IMR-90 (cell line): Measurements from ENCODE around the gene LYZL6. TPM values are rescaled to one million over a fixed set of nuclear protein-coding genes. Genes with fewer than 3 reads are reported as not detected.

Source experiments
- ATAC-seq: fragments of 200-7000 bp; cut with Tn5 transposase; 2 replicates; pipeline ENCODE4 v1.9.1; 2020; ENCODE audit warnings: low read depth, mild to moderate bottlenecking, moderate library complexity
- BruUV-seq: library from RNA; stranded (reverse); fragments of 400-500 nt; replicated peaks from 2 replicates; lab custom pipeline; 2021; lab: Mats Ljungman, UMichigan
- CTCF ChIA-PET: fragments of 300-600 bp; formaldehyde crosslinking; extraction: SDS; loops from one replicate; lab custom pipeline; 2021; ENCODE audit warnings: antibody characterized with exemption; lab: Yijun Ruan, JAX
- POLR2A ChIA-PET: fragments of 300-600 bp; sonication (Branson Sonifier 250); formaldehyde crosslinking; loops from one replicate; lab custom pipeline; 2022; ENCODE audit warnings: antibody characterized with exemption; ENCODE audit not compliant: unreplicated experiment; lab: Charles Lee
- DNase-seq: peaks from one replicate; pipeline ENCODE4 v3.0.0; 2013
- H2AFZ ChIP-seq: replicated peaks from 2 replicates; pipeline ENCODE3; 2013; ENCODE audit warnings: low read length, mild to moderate bottlenecking; ENCODE audit not compliant: poor library complexity
- H2AK5ac ChIP-seq: 2 replicates; pipeline ENCODE4 v1.6.1; 2013; ENCODE audit warnings: low read depth, low read length, inconsistent platforms
- H2AK9ac ChIP-seq: replicated peaks from 2 replicates; pipeline ENCODE3; 2013; ENCODE audit warnings: mild to moderate bottlenecking, low read depth, low read length, moderate library complexity; ENCODE audit not compliant: poor library complexity
- H2BK120ac ChIP-seq: 2 replicates; pipeline ENCODE4 v1.6.1; 2013; ENCODE audit warnings: low read depth, low read length, inconsistent platforms
- H2BK15ac ChIP-seq: 3 replicates; pipeline ENCODE4 v1.6.1; 2013; ENCODE audit warnings: low read depth, low read length, inconsistent platforms
- H2BK20ac ChIP-seq: 2 replicates; pipeline ENCODE4 v1.6.1; 2013; ENCODE audit warnings: low read depth, mild to moderate bottlenecking, inconsistent platforms, low read length, moderate library complexity
- H2BK5ac ChIP-seq: 2 replicates; pipeline ENCODE4 v1.6.1; 2013; ENCODE audit warnings: mild to moderate bottlenecking, low read depth, low read length, inconsistent platforms; ENCODE audit not compliant: poor library complexity, severe bottlenecking
- H3K14ac ChIP-seq: replicated peaks from 2 replicates; pipeline ENCODE4 v1.6.1; 2013; ENCODE audit warnings: low read depth, low read length, inconsistent platforms
- H3K18ac ChIP-seq: 2 replicates; pipeline ENCODE4 v1.6.1; 2013; ENCODE audit warnings: low read depth, low read length, control low read depth
- H3K23ac ChIP-seq: 2 replicates; pipeline ENCODE4 v1.6.1; 2013; ENCODE audit warnings: low read depth, low read length, inconsistent platforms
- H3K27ac ChIP-seq: 2 replicates; pipeline ENCODE4 v1.5.1; 2013; ENCODE audit warnings: mild to moderate bottlenecking, control low read depth, low read length; ENCODE audit not compliant: insufficient read depth
- H3K27me3 ChIP-seq: 2 replicates; pipeline ENCODE4 v1.6.1; 2013; ENCODE audit warnings: low read length; ENCODE audit not compliant: control insufficient read depth, insufficient read depth
- H3K36me3 ChIP-seq: 2 replicates; pipeline ENCODE4 v1.6.1; 2013; ENCODE audit warnings: low read length, mixed read lengths; ENCODE audit not compliant: control insufficient read depth, insufficient read depth
- H3K4ac ChIP-seq: 2 replicates; pipeline ENCODE4 v1.6.1; 2013; ENCODE audit warnings: low read depth, low read length, inconsistent platforms
- H3K4me1 ChIP-seq: 2 replicates; pipeline ENCODE4 v1.6.1; 2013; ENCODE audit warnings: low read length, mixed read lengths; ENCODE audit not compliant: control insufficient read depth, insufficient read depth
- H3K4me2 ChIP-seq: 2 replicates; pipeline ENCODE4 v1.6.1; 2013; ENCODE audit warnings: low read depth, mild to moderate bottlenecking, control low read depth, low read length, moderate library complexity
- H3K4me3 ChIP-seq: 2 replicates; pipeline ENCODE4 v1.5.1; 2013; ENCODE audit warnings: low read depth, mild to moderate bottlenecking, control low read depth, low read length, moderate library complexity; ENCODE audit not compliant: insufficient read depth
- H3K56ac ChIP-seq: 2 replicates; pipeline ENCODE4 v1.6.1; 2013; ENCODE audit warnings: low read length, inconsistent platforms; ENCODE audit not compliant: insufficient read depth; ENCODE audit errors: extremely low read depth
- H3K79me1 ChIP-seq, 2 experiments: 2 replicates each; pipeline ENCODE4 v1.6.1; 2013; ENCODE audit warnings: low read length in 2 of 2, inconsistent platforms in 1 of 2, low read depth in 1 of 2
- H3K9ac ChIP-seq: 2 replicates; pipeline ENCODE4 v1.6.1; 2013; ENCODE audit warnings: low read depth, low read length, control low read depth
- H3K9me1 ChIP-seq: 2 replicates; pipeline ENCODE4 v1.6.1; 2013; ENCODE audit warnings: low read length, inconsistent platforms; ENCODE audit not compliant: insufficient read depth
- H3K9me3 ChIP-seq: 2 replicates; pipeline ENCODE4 v1.6.1; 2013; ENCODE audit warnings: low read length; ENCODE audit not compliant: control insufficient read depth, insufficient read depth
- H4K20me1 ChIP-seq: 2 replicates; pipeline ENCODE4 v1.6.1; 2013; ENCODE audit warnings: low read length, inconsistent platforms; ENCODE audit not compliant: insufficient read depth
- H4K5ac ChIP-seq: 2 replicates; pipeline ENCODE4 v1.6.1; 2013; ENCODE audit warnings: mild to moderate bottlenecking, low read depth, low read length, control low read depth
- H4K8ac ChIP-seq, 2 experiments: 2 replicates each; pipeline ENCODE4 v1.6.1; 2013; ENCODE audit warnings: low read depth in 2 of 2, low read length in 2 of 2, control low read depth in 1 of 2, inconsistent platforms in 1 of 2
- H4K91ac ChIP-seq: 2 replicates; pipeline ENCODE4 v1.6.1; 2013; ENCODE audit warnings: low read depth, low read length, inconsistent platforms; ENCODE audit not compliant: insufficient read depth
- CHD1 ChIP-seq: IDR thresholded peaks from 2 replicates; pipeline ENCODE4 v1.6.1; 2012; ENCODE audit warnings: low read depth, low read length, improper control_type of control experiment
- FOS ChIP-seq: fragments of 150-350 bp; IDR thresholded peaks from 2 replicates; pipeline ENCODE4 v1.6.1; 2016; ENCODE audit warnings: low read depth, low read length
- MAFK ChIP-seq: IDR thresholded peaks from 2 replicates; pipeline ENCODE4 v1.6.1; 2012; ENCODE audit warnings: low read depth, low read length, improper control_type of control experiment
- MXI1 ChIP-seq: IDR thresholded peaks from 2 replicates; pipeline ENCODE4 v1.6.1; 2012; ENCODE audit warnings: low read depth, mild to moderate bottlenecking, low read length, moderate library complexity, borderline replicate concordance
- POLR2A ChIP-seq: IDR thresholded peaks from 2 replicates; pipeline ENCODE4 v1.6.1; 2012; ENCODE audit warnings: mild to moderate bottlenecking, low read depth, low read length
- RFX5 ChIP-seq: IDR thresholded peaks from 2 replicates; pipeline ENCODE4 v1.8.0; 2012; ENCODE audit warnings: low read depth, mild to moderate bottlenecking, low read length, moderate library complexity
- SMC3 ChIP-seq: fragments of 150-350 bp; IDR thresholded peaks from 2 replicates; pipeline ENCODE4 v1.6.1; 2016; ENCODE audit warnings: low read depth, mild to moderate bottlenecking, antibody characterized with exemption, low read length, moderate library complexity
- whole genome bisulfite sequencing, 2 experiments: methylation state at CpG; one replicate each; pipeline versions ENCODE4 v1.1.5 to v1.1.7; 2013; ENCODE audit warnings: missing lambda C conversion rate in 2 of 2; ENCODE audit not compliant: insufficient read length in 1 of 2; ENCODE audit errors: extremely low coverage in 2 of 2; 5-methylcytosine and 5-hydroxymethylcytosine counted together
- dilution Hi-C: fragments of 300-500 bp; cut with HindIII; formaldehyde crosslinking; loops from one replicate; pipeline ENCODE4 v1.14.3; 2018; ENCODE audit warnings: low sequenced_read_pairs; ENCODE audit not compliant: unreplicated experiment
- in situ Hi-C: fragments of 300-500 bp; cut with MboI; formaldehyde crosslinking; loops from 3 replicates; pipeline ENCODE4 v1.14.3; 2019; ENCODE audit warnings: low sequenced_read_pairs, inconsistent platforms, mixed read lengths
- intact Hi-C: fragments of 100-400 bp; cut with micrococcal nuclease; formaldehyde crosslinking; loops from 2 replicates; pipeline ENCODE4 v1.10.0; 2022
- polyA plus RNA-seq, 3 experiments: library from polyadenylated mRNA; depleted of rRNA; stranded (reverse); fragments of >200 nt; gene quantifications; 2 replicates each; pipeline ENCODE4 v1.2.3, GENCODE V29; 2012; ENCODE audit warnings: low replicate concordance in 1 of 3
- total RNA-seq: library from RNA; depleted of rRNA; stranded (reverse); fragments of >200 nt; gene quantifications from 2 replicates; pipeline ENCODE4 v1.2.3, GENCODE V29; 2012
- TF ChIP-seq, protein P1 (sequence below): fragments of 150-350 bp; IDR thresholded peaks from 2 replicates; pipeline ENCODE4 v1.6.1; 2016; ENCODE audit warnings: low read depth, mild to moderate bottlenecking, low read length, moderate library complexity, borderline replicate concordance

Gene LYZL6
- total and polyA plus RNA-seq, 2 of the 4 experiments (the other 2 are of a cell fraction): not detected

DNA sequence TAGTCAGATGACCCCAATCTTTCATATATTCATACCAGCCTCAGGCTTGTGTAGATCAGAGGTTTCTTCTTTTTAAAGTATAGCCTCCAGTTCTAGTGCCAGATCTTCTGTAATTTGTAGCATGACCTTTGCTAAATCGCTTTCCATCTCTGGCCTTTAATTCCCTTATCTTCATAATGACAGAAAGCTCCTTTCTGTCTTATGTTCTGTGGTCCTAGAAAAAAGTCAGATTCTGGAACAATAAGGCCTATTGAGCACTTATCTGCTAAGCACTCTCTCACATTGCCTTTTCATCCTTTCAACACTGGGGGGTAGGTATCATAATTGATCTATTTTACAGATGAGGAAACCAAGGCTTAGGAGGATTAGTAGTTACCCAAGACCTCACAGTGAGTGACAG lies 28.6 kb upstream of the LYZL6 start:
- no peak overlapping the region for H3K4me3 ChIP-seq
- no peak overlapping the region for H3K18ac ChIP-seq
- no peak overlapping the region for H2BK5ac ChIP-seq
- DNase-seq: no peak
- H3K4ac ChIP-seq: no peak overlapping the region
- TF ChIP-seq FOS (no peak), MXI1 (no peak), SMC3 (no peak), CHD1 (no peak), MAFK (no peak), RFX5 (no peak), POLR2A (no peak)
- TF ChIP-seq, protein P1, sequence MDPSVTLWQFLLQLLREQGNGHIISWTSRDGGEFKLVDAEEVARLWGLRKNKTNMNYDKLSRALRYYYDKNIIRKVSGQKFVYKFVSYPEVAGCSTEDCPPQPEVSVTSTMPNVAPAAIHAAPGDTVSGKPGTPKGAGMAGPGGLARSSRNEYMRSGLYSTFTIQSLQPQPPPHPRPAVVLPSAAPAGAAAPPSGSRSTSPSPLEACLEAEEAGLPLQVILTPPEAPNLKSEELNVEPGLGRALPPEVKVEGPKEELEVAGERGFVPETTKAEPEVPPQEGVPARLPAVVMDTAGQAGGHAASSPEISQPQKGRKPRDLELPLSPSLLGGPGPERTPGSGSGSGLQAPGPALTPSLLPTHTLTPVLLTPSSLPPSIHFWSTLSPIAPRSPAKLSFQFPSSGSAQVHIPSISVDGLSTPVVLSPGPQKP: no peak
- WGBS, 2 experiments: no CpG with 5 or more reads among the region's 1 CpG
- no peaks in the 10 kb centered on the region for H3K79me1 ChIP-seq
- no peak overlapping the region for H4K8ac ChIP-seq
- in situ Hi-C loops: loop anchor here (5.0 kb wide), 1 partner anchor 175 kb away; no protein-coding TSS in a partner anchor
- H2BK15ac ChIP-seq: no peak overlapping the region
- no peak overlapping the region for H2AK5ac ChIP-seq
- no peak overlapping the region for H3K9ac ChIP-seq
- POLR2A ChIA-PET: no interaction called here
- no peak overlapping the region for H2AFZ ChIP-seq
- CTCF ChIA-PET: interaction anchor here (1.1 to 1.8 kb wide), 2 partner anchors 100 to 177 kb away, joined by 4 read pairs; no protein-coding TSS in a partner anchor
- H4K91ac ChIP-seq: no peak overlapping the region
- dilution Hi-C loops: no loop called here
- no peak overlapping the region for H2AK9ac ChIP-seq
- H3K14ac ChIP-seq: no peak overlapping the region
- no peak overlapping the region for H3K56ac ChIP-seq
- no peaks in the 10 kb centered on the region; the same call in 1 of the 2 replicates for H3K9me1 ChIP-seq
- no peak overlapping the region for H2BK120ac ChIP-seq
- H3K27me3 ChIP-seq: peaks cover 3% of the 10 kb centered on the region; the same call in 1 of the 2 replicates
- no peaks in the 10 kb centered on the region for H4K20me1 ChIP-seq
- no TSS peak for BruUV-seq
- ATAC-seq: no peak
- H3K23ac ChIP-seq: no peak overlapping the region
- no peaks in the 10 kb centered on the region for H3K36me3 ChIP-seq
- no peak overlapping the region for H2BK20ac ChIP-seq
- no peak overlapping the region for H3K27ac ChIP-seq
- H3K9me3 ChIP-seq: no peaks in the 10 kb centered on the region
- no peak overlapping the region for H4K5ac ChIP-seq
- H3K4me2 ChIP-seq: no peak overlapping the region
- intact Hi-C loops: no loop called here
- peaks cover 6% of the 10 kb centered on the region for H3K4me1 ChIP-seq
